Left ventricle myocardium inferior (tissue), 1 donor: ENCODE measurements around the gene SHD. TPM values are rescaled to one million over a fixed set of nuclear protein-coding genes. Genes with fewer than 3 reads are reported as not detected.

ENCODE experiments used
- DNase-seq: peaks from one replicate; pipeline ENCODE4 v3.0.0-alpha.2; 2020
- H3K27ac ChIP-seq: fragments of 200-600 bp; replicated peaks from 2 replicates; pipeline ENCODE4 v1.8.0; 2021
- H3K27me3 ChIP-seq: fragments of 200-600 bp; 2 replicates; pipeline ENCODE4 v1.8.0; 2021; ENCODE audit warnings: low read depth
- H3K36me3 ChIP-seq: fragments of 200-600 bp; 2 replicates; pipeline ENCODE4 v1.8.0; 2021
- H3K4me1 ChIP-seq: fragments of 200-600 bp; 2 replicates; pipeline ENCODE4 v1.8.0; 2021
- H3K4me3 ChIP-seq: fragments of 200-600 bp; 2 replicates; pipeline ENCODE4 v1.8.0; 2021; ENCODE audit warnings: mild to moderate bottlenecking, moderate library complexity
- H3K9me3 ChIP-seq: fragments of 200-600 bp; replicated peaks from 2 replicates; pipeline ENCODE4 v1.8.0; 2021
- intact Hi-C: fragments of 100-400 bp; cut with micrococcal nuclease; formaldehyde crosslinking; loops from one replicate; pipeline ENCODE4 v1.11.0; 2022
- total RNA-seq: library from RNA; stranded (reverse); fragmentation: NEBNext Ultra II Directional; extraction: Animal tissue kit (Norgen Biotek cat#: 25700); gene quantifications from one replicate; pipeline ENCODE4 v1.2.1, GENCODE V29; 2021
- TF ChIP-seq, protein P1 (sequence below): fragments of 200-600 bp; IDR thresholded peaks from 2 replicates; pipeline ENCODE4 v1.8.0; 2021; ENCODE audit warnings: antibody characterized with exemption, mild to moderate bottlenecking, borderline replicate concordance
- donor health status: DM: no; HTN: yes; CAD: no; lungs with severe emphysema.

SHD gene
- total RNA-seq, 1 donor from 2014 or later: 0.16 TPM

DNA sequence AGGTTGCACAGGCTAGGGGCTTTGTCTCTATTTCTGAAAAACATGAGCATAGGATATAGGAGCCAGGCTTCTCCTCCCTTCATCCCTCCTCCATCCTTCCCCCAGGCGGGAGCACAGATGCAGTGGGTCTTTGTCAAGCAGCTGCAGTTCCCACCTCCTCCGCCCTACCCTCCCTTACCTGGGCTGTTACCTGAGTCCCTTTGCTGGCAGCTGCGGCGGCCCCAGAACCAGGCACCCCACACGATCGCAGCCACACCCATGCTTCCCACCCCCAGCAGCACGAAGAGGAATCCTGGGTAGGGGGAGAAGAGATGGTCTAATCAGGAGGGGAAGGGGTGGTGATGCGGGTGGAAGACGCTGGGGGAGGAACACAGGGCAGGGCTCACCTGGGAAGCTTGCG, 15.3 kb downstream of the SHD start:
- H3K9me3 ChIP-seq: no peaks in the 10 kb centered on the region
- peaks cover 76% of the 10 kb centered on the region for H3K27me3 ChIP-seq
- intact Hi-C loops: no loop called here
- H3K36me3 ChIP-seq: no peaks in the 10 kb centered on the region
- TF ChIP-seq, protein P1, sequence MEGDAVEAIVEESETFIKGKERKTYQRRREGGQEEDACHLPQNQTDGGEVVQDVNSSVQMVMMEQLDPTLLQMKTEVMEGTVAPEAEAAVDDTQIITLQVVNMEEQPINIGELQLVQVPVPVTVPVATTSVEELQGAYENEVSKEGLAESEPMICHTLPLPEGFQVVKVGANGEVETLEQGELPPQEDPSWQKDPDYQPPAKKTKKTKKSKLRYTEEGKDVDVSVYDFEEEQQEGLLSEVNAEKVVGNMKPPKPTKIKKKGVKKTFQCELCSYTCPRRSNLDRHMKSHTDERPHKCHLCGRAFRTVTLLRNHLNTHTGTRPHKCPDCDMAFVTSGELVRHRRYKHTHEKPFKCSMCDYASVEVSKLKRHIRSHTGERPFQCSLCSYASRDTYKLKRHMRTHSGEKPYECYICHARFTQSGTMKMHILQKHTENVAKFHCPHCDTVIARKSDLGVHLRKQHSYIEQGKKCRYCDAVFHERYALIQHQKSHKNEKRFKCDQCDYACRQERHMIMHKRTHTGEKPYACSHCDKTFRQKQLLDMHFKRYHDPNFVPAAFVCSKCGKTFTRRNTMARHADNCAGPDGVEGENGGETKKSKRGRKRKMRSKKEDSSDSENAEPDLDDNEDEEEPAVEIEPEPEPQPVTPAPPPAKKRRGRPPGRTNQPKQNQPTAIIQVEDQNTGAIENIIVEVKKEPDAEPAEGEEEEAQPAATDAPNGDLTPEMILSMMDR: no peak
- H3K4me1 ChIP-seq: no peaks in the 10 kb centered on the region
- no peak overlapping the region for H3K27ac ChIP-seq
- DNase-seq: no peak
- H3K4me3 ChIP-seq: no peak overlapping the region

DNA sequence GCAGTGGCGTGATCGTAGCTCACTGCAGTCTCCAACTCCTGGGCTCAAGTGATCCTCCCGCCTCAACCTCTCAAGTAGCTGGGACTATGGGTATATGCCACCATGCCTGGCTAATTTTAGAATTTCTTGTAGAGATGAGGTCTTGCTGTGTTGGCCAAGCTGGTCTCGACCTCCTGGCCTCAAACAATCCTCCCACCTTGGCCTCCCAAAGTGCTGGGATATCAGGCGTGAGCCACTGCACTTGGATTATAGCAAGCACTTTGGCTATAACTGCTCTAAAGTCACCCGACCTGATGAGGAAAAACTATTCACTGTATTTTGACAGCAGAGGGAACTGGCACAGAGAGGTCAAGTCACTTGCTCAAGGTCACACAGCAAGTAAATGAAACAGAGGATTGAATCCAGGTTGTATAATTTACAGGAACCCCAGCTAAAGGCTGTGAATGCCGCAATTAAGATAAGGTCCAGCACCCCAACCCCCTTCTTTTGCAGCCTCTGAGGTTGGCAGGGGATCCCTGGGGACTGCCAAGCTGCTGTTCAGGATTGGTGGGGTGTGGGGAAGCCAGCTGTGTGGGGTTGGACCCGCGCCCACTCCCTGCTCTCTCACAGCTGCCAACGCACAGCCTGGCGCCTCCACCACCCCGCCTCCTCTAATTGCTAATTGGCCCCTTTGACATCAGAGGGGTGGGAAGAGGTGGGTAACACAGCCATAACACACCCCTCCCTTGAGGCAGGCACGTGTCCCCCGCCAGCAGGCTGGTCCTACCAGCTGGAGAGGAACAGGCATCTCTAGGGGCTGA, 17.1 kb downstream of the SHD start:
- H3K36me3 ChIP-seq: no peaks in the 10 kb centered on the region
- TF ChIP-seq, protein P1: no peak
- H3K27me3 ChIP-seq: peaks cover 71% of the 10 kb centered on the region
- no peak overlapping the region for H3K4me3 ChIP-seq
- no peaks in the 10 kb centered on the region for H3K4me1 ChIP-seq
- H3K9me3 ChIP-seq: no peaks in the 10 kb centered on the region
- intact Hi-C loops: no loop called here
- DNase-seq: no peak
- H3K27ac ChIP-seq: no peak overlapping the region

DNA sequence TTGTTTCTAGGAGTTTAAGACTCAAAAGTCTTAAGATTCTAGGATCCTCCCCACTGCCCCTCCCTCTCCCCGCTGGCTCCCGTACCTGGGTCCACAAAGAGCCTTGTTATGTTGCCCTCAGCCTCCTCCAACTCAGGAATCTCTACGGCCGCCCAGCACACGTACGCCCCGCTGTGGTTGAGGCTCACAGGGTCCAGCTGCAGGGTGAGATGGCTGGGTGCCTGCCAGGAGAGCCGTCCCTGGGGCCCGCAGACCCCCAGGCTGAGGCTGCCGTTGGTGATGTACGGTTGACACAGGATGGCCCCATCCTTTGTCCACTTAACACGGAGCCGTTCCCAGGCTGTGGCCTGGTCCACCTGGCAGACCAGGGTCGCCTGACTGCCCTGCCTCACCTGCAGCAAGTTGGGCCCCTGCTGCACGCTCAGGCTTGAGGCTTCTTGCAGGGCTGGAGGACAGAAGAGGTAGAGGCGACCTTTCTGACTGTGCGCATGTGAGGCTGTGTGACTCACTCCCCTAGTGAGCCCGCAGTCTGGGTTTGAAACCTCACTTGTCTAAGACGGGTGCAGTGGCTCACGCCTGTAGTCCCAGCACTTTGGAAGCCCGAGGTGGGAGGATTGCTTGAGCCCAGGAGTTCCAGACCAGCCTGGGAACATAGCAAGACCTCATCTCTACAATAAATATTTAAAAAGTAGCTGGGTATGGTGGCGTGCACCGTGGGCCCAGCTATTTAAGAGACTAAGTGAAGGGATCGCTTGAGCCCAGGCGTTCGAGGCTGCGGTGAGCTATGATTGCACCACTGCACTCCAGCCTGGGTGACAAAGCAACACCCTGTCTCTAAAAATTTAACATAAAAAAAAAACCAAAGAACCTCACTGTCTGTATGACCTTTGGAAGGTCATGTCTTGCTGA, 19.1 kb downstream of the SHD start:
- intact Hi-C loops: no loop called here
- no peak overlapping the region for H3K4me3 ChIP-seq
- no peak for DNase-seq
- H3K36me3 ChIP-seq: no peaks in the 10 kb centered on the region
- TF ChIP-seq, protein P1: no peak
- H3K9me3 ChIP-seq: no peaks in the 10 kb centered on the region
- no peak overlapping the region for H3K27ac ChIP-seq
- H3K4me1 ChIP-seq: no peaks in the 10 kb centered on the region
- peaks cover 73% of the 10 kb centered on the region for H3K27me3 ChIP-seq

DNA sequence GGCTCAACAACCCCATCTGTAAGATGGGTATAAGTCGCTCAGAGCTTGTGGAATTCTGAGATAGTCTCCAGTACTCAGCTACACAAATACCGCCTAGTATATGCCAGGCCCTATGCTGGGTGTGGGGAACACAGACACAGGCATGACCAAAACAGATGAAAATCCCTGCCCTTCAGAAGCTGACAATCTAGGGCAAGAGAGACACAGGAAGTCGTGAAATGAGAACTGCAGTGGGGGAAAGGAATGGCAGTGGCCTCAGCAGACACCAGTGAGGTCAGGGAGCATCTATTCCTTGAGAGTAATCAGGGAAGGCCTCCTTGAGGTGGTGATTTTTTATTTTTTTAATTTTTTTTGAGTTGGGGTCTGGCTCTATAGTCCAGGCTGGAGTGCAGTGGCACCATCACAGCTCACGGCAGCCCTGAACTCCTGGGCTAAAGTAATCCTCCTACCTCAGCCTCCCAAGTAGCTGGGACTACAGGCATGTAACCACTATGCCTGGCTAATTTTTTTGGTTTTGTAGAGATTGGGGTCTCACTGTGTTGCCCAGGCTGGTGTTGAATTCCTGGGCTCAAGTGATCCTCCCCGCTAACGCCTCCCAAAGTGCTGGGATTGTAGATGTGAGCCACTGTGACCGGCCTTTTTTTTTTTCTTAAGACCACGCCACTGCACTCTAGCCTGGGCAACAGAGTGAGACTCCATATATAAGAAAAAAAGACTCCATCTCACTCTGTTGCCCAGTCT, 19.9 kb downstream of the SHD start:
- TF ChIP-seq, protein P1: no peak
- Histone ChIP-seq H3K36me3 (no peaks in the 10 kb centered on the region), H3K27ac (no peak overlapping the region), H3K4me3 (no peak overlapping the region), H3K27me3 (peaks cover 74% of the 10 kb centered on the region), H3K9me3 (no peaks in the 10 kb centered on the region), H3K4me1 (no peaks in the 10 kb centered on the region)
- intact Hi-C loops: no loop called here
- DNase-seq: no peak

DNA sequence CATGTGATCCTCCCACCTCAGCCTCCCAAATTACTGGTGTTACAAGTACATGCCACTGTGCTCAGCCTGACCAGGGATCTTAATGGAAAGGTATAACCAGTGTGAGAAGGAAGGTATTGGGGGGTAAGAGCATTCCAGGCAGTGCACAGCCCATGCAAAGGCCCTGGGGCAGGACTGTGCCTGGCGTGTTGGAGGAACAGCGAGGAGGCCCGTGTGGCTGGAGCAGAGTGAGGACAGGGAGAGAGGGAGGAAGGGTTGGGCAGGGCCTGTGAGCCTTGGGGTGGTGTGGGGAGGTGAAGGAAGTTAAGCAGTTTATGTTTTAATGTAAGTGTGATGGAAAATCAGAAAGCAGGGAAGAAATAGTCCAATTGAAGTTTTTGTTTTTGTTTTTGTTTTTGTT, 21.5 kb downstream of the SHD start:
- H3K27ac ChIP-seq: no peak overlapping the region
- intact Hi-C loops: no loop called here
- no peaks in the 10 kb centered on the region for H3K36me3 ChIP-seq
- TF ChIP-seq, protein P1: no peak
- H3K27me3 ChIP-seq: peaks cover 77% of the 10 kb centered on the region
- no peak overlapping the region for H3K4me3 ChIP-seq
- no peaks in the 10 kb centered on the region for H3K9me3 ChIP-seq
- peaks cover 5% of the 10 kb centered on the region for H3K4me1 ChIP-seq
- no peak for DNase-seq
